WI38 (cell line): Measurements from ENCODE around the gene WHRN.

Experiments used
- H3K4me3 ChIP-seq: 2 replicates; pipeline ENCODE4 v1.5.1; 2011; ENCODE audit warnings: low read depth, mild to moderate bottlenecking, control low read depth, low read length
- CTCF ChIP-seq: IDR thresholded peaks from 2 replicates; pipeline ENCODE4 v1.5.1; 2012; ENCODE audit warnings: low read depth, mild to moderate bottlenecking, control low read depth, low read length

The WHRN gene

GRCh38 chr9:114382699-114383520, 122.4 kb downstream of the WHRN start:
- no peak overlapping the region for H3K4me3 ChIP-seq
- no peak for TF ChIP-seq CTCF

GRCh38 chr9:114378883-114379282, 126.4 kb downstream of the WHRN start:
- TF ChIP-seq CTCF, result no peak
- no peak overlapping the region for H3K4me3 ChIP-seq

- no peak for TF ChIP-seq CTCF
- H3K4me3 ChIP-seq, result no peak overlapping the region
Observed at GRCh38 chr9:114378016-114378415, 127.3 kb downstream of the WHRN start.

- TF ChIP-seq CTCF, result no peak
- H3K4me3 ChIP-seq, result no peak overlapping the region
Observed at GRCh38 chr9:114376586-114377445, 128.5 kb downstream of the WHRN start.

GRCh38 chr9:114375386-114376175, 129.7 kb downstream of the WHRN start:
- H3K4me3 ChIP-seq, result no peak overlapping the region
- no peak for TF ChIP-seq CTCF

- H3K4me3 ChIP-seq, result no peak overlapping the region
- TF ChIP-seq CTCF, result no peak
Observed at GRCh38 chr9:114374936-114375335, 130.3 kb downstream of the WHRN start.
